ENCODE data around the gene MCTP2. TPM values are rescaled to one million over a fixed set of nuclear protein-coding genes. Genes with fewer than 3 reads are reported as not detected.
A peak's percentile ranks its signal among the peaks of the same experiment; 100 is the strongest.

Gene MCTP2, protein sequence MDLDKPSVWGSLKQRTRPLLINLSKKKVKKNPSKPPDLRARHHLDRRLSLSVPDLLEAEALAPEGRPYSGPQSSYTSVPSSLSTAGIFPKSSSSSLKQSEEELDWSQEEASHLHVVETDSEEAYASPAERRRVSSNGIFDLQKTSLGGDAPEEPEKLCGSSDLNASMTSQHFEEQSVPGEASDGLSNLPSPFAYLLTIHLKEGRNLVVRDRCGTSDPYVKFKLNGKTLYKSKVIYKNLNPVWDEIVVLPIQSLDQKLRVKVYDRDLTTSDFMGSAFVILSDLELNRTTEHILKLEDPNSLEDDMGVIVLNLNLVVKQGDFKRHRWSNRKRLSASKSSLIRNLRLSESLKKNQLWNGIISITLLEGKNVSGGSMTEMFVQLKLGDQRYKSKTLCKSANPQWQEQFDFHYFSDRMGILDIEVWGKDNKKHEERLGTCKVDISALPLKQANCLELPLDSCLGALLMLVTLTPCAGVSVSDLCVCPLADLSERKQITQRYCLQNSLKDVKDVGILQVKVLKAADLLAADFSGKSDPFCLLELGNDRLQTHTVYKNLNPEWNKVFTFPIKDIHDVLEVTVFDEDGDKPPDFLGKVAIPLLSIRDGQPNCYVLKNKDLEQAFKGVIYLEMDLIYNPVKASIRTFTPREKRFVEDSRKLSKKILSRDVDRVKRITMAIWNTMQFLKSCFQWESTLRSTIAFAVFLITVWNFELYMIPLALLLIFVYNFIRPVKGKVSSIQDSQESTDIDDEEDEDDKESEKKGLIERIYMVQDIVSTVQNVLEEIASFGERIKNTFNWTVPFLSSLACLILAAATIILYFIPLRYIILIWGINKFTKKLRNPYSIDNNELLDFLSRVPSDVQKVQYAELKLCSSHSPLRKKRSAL
- total RNA-seq (2014; rRNA removed; shearing (Covaris generic)): 0.82 and 1.1 TPM in 2 replicates
- polyA plus RNA-seq (2015; cell fraction: cytosol; rRNA removed): 1.8 TPM in 2 replicates
- 4.8 and 9.9 TPM in 2 replicates for polyA plus RNA-seq (2015; cell fraction: nucleus; rRNA removed)

GRCh38 chr15:94230883-94231722 lies at the start of gene MCTP2:
TSS of gene MCTP2 (plus strand) at chr15:94231561. CDS start at chr15:94298266, 66,705 bp downstream.
- peak; percentile 71 for DNase-seq (ENCODE audit: low read depth)

- DNase-seq (ENCODE audit: low read depth): no peak
These were observed 48.5 kb upstream of the MCTP2 start for GRCh38 chr15:94182883-94183282.

DNA sequence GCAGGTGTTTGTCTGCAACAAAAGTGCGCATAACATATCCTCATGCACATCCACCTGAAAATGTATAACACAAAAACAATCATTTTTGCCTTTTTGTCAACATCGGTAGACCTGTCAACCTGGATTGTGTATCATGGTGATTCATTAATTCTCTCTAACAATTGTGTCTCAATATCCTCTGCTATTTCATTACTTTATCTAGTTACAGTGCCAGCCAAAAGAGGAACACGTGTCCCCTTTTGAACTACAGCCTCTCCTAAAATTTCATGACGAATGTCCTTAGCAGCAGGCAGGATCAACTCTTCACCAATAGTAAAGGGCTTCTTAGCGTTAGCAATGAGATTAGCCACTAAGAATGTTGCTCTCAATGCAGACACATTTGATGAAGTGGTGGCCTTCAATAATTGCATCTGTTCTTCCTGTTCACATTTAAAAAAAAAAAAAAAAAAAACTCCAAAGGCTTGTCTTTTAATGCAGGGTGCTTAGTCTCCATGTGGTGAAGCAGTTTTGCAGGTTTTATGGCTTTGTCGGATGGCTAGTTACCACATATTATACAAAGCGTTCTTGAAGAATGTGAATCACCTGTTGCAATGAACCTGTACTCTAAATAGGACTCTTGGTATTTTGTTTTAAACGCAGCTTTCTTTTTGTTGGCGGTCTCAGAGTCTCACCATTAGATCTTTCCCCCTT lies 45.7 kb upstream of the MCTP2 start:
- DNase-seq (ENCODE audit: low read depth): no peak

GRCh38 chr15:94186770-94187331 lies 44.5 kb upstream of the MCTP2 start:
- no peak for DNase-seq (ENCODE audit: low read depth)

DNA sequence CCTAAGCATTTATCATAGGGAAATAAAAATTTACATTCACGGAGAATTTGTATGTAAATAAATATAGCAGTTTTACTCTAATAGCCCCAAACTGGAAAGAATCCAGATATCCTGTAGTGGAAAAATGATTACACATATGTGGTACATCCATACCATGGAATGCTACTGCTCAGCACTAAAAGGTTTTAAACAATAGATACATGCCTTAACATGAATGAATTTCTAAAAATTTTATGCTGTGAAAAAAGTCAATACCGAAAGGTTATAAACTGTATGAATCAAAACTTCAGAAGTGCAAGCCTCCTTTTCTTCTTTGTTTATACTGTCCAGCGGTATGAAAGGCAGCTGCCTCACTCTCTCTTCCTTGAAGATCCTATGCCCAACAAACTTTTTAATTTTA lies 37.5 kb upstream of the MCTP2 start:
- no peak for DNase-seq (ENCODE audit: low read depth)

DNA sequence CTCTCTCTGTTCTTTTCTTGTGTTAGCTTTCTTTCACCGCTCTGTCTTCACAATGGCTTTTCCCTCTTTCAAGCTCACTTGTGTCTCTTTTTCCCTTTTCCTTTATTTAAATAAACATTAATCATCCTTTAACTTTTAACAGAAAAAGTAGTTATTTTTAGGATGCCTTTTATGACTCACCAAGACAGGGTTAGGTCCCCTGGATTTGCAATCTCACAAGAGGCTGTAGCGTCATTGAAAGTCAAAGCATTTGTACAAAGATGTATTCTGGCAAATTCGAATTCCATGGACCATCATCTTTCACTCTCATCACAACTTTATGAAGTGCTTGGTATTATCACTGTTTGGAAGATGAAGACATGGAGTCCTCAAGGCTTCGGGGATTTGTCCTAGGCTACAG lies 34.8 kb upstream of the MCTP2 start:
- no peak for DNase-seq (ENCODE audit: low read depth)

DNA sequence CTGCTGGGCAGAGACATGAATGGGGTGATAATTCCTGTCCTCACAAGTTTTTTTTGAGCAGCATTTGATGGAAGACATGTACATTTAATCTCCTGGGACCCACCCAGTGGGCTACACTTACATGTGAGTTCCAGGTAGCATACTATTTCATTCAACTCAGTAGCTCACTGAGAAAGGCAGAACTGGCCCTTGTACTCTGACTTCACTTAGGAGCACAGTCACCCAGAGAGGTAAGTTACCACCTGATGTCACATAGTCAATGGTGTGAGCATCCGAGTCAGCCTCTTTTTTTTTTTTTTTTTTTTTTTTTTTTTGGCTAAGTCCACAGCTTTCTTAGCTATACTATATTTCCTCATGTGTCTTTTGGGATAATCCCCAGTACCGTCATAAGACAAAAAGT lies 32.7 kb upstream of the MCTP2 start:
- no peak for DNase-seq (ENCODE audit: low read depth)

- DNase-seq (ENCODE audit: low read depth): no peak
These were observed 31.6 kb upstream of the MCTP2 start for GRCh38 chr15:94199725-94200124.

- DNase-seq (ENCODE audit: low read depth): no peak
These were observed 28.1 kb upstream of the MCTP2 start for GRCh38 chr15:94203306-94203705.

- peak; percentile 81 for DNase-seq (ENCODE audit: low read depth)
These were observed 26.0 kb upstream of the MCTP2 start for GRCh38 chr15:94205366-94205765.

DNA sequence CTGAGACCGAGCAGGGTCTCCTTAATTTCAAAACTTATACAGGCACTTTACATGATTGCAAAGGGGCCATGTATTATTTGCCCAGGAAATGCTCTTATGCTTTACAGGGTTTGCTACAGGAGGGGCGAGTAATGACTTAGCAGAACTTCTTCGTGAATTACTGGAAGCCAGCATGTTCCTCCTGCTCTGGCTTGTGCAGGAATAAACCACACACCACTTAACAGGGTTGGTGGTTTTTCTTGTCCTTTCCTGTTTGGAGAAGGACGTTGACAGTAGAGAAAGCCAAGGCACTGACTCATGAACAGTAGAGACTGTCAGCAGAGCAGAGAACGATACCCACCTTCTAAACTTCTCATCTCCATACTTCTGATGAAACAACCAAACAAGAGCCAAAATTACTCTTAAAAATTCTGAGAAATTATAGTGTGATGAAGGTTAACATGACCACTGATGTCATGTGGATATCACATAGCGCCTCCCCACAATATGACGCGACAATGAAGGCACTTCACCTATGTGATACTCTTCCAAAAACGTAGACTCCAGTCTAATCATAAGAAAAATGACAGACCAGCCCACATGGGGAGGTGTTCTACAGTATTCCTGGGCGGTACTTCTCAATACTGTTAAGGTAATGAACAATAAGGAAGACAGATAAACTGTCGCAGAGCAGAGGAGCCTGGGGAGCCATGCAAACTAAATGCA lies 24.7 kb upstream of the MCTP2 start:
- peak; percentile 88 for DNase-seq (ENCODE audit: low read depth)

GRCh38 chr15:94212291-94212690 lies 19.1 kb upstream of the MCTP2 start:
- no peak for DNase-seq (ENCODE audit: low read depth)

GRCh38 chr15:94225616-94226015 lies 5.7 kb upstream of the MCTP2 start:
- DNase-seq (ENCODE audit: low read depth): no peak

DNA sequence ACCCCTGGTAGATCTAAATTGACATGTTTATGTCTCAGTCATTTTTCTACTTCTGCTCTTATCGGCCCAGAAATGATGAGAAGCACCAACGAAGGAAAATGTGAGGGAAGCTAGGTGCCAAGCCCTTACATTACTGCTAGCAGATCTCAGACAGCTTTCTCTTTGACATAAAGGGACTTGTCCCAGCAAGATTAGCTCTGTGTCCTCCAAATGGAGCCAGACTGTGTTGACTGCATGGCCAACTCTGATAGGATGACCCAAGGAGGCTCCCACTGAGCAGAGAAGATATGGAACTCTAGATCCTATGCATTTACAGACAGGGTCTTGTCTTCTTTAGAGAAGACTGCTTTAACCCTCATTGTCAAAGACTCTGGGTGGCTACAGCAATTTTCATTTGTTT lies 2.8 kb upstream of the MCTP2 start:
- no peak for DNase-seq (ENCODE audit: low read depth)

GRCh38 chr15:94229591-94230369 lies 1.6 kb upstream of the MCTP2 start:
- DNase-seq (ENCODE audit: low read depth): no peak

DNA sequence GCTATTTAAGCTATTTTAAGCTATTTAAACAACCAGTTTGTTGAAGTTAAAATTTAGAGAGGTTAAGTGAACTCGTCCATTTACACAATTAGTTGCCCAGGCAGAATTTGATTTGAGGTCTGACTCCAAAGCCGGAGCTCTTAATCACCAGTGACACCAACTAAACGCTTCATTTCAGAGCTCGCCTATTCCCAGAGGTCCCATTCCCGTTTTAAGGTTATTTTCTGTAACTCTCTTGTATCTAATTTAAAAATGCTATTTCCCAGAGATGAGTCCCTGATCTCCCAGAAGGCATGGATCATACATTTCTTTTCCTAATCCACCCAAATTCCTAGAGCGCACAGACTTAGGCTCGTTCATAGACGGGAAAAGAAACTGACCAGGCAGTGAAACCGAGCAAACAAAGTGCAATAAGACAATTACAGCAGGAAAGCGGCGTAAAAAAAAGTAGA lies 904 bp upstream of the MCTP2 start:
- DNase-seq (ENCODE audit: low read depth): no peak

DNA sequence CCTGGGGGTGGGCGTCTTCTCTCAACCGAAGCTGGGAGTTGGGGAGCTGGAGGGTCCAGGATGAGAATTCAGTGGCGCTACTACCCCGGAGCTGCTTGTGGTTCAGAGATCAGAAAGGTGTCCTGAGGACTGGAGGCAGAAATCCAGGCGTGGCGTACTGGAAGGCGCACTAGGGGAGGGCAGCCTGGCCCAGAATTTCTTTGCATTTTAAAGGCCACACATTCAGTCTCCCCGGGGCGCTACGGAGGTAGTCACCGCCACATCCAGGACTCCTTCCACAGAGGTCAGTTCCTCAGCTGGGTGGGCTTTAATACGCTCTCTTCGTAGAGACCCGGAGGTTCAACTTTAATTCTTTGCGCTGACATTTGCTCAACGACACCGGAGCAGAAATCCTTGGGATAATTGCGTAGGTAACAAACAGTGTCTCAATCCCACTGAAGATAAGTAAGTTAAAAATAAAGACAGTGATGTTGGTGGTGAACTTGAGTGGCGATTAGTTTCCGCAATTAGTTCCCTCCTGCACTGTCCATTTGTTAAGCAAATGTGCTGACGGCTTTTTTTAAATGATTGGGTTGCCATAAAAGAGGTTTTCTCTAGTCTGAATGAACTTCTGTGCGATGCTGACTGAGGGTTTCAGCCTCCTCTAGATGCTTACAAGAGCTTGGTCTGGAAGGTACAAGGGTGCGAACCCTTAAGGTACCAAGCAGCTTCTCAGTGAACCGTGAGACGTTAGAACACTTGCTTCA lies 535 bp downstream of the MCTP2 start:
- no peak for DNase-seq (ENCODE audit: low read depth)

GRCh38 chr15:94233441-94233840 lies 2.1 kb downstream of the MCTP2 start:
- no peak for DNase-seq (ENCODE audit: low read depth)

Data from HT1080 (cell line).